ENCODE measurements around the gene VCAM1. TPM values are rescaled to one million over a fixed set of nuclear protein-coding genes. Genes with fewer than 3 reads are reported as not detected.
"Not testable (repeated sequence)": the region's sequence is repeated elsewhere in the genome, so short reads cannot be mapped to it uniquely, and the experiment has no call there.

The VCAM1 gene
- total and polyA plus RNA-seq, 8 donors, result 9.1 to 73.0 (median 45.8) TPM

GRCh38 chr1:100778748-100779147 lies 59.2 kb downstream of the VCAM1 start:
- no peak for DNase-seq
- TF ChIP-seq, protein P1, sequence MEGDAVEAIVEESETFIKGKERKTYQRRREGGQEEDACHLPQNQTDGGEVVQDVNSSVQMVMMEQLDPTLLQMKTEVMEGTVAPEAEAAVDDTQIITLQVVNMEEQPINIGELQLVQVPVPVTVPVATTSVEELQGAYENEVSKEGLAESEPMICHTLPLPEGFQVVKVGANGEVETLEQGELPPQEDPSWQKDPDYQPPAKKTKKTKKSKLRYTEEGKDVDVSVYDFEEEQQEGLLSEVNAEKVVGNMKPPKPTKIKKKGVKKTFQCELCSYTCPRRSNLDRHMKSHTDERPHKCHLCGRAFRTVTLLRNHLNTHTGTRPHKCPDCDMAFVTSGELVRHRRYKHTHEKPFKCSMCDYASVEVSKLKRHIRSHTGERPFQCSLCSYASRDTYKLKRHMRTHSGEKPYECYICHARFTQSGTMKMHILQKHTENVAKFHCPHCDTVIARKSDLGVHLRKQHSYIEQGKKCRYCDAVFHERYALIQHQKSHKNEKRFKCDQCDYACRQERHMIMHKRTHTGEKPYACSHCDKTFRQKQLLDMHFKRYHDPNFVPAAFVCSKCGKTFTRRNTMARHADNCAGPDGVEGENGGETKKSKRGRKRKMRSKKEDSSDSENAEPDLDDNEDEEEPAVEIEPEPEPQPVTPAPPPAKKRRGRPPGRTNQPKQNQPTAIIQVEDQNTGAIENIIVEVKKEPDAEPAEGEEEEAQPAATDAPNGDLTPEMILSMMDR (IDR thresholded peaks at IDR 0.05), result no peak
- Histone ChIP-seq H3K4me1 (no peaks in the 10 kb centered on the region), H3K4me3 (no peak overlapping the region), H3K27me3 (no peaks in the 10 kb centered on the region), H3K36me3 (no peaks in the 10 kb centered on the region), H3K9me3 (peaks cover 0 to 2% of the 10 kb centered on the region in 2 donors), H3K27ac (no peak overlapping the region)
- intact Hi-C loops (cut with DNase I), result no loop called here
- no peak for ATAC-seq

- no peak overlapping the region for H3K4me3 ChIP-seq
- H3K27ac ChIP-seq, result no peak overlapping the region
- H3K36me3 ChIP-seq, result no peaks in the 10 kb centered on the region
- ATAC-seq (no peak), DNase-seq (no peak)
- intact Hi-C loops (cut with DNase I), result no loop called here
- H3K4me1 ChIP-seq, result no peaks in the 10 kb centered on the region
- TF ChIP-seq, protein P1 (IDR thresholded peaks at IDR 0.05), result no peak
- H3K27me3 ChIP-seq, result no peaks in the 10 kb centered on the region
- H3K9me3 ChIP-seq, result peaks cover 0 to 2% of the 10 kb centered on the region in 2 donors
Measured at GRCh38 chr1:100780814-100781213, 61.3 kb downstream of the VCAM1 start.

- DNase-seq; H3K36me3 ChIP-seq; H3K4me1 ChIP-seq; ATAC-seq; H3K27ac ChIP-seq; H3K4me3 ChIP-seq; intact Hi-C loops (cut with DNase I); H3K27me3 ChIP-seq; H3K9me3 ChIP-seq: not testable (repeated sequence)
Measured at GRCh38 chr1:100781728-100782127, 62.2 kb downstream of the VCAM1 start.

DNA sequence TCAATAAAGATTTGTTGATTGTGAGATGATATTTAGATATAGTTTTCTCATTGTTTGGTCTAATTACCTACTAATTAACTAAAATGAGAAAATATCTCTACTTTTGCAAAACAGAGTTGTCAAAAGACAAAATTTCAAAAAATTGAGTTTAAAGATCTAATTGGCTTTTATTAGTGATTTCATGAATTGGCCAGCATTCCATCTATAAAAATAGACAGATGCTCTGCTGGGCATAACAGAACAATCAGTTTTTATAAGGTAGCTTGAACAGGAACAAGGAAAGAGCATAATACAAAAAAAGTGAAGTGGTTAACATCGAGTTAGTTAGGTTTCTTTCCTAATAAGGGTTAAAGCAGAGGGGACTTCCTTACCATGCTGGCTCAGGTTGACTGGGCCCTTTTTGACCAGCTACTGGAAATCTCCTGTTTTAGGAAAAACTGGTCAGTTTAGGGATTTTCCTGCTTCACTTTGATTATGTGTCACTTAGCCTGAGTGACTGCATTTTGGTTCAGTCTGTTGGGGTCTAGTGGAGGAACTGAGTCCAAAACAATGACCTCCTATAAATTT lies 63.0 kb downstream of the VCAM1 start:
- no peak overlapping the region for H3K4me3 ChIP-seq
- TF ChIP-seq, protein P1 (IDR thresholded peaks at IDR 0.05), result no peak
- H3K27ac ChIP-seq, result no peak overlapping the region
- no peaks in the 10 kb centered on the region for H3K36me3 ChIP-seq
- H3K27me3 ChIP-seq, result no peaks in the 10 kb centered on the region
- DNase-seq, result no peak
- intact Hi-C loops (cut with DNase I), result no loop called here
- no peaks in the 10 kb centered on the region for H3K4me1 ChIP-seq
- H3K9me3 ChIP-seq, result peaks cover 0 to 2% of the 10 kb centered on the region in 2 donors
- ATAC-seq, result no peak

- peaks cover 0 to 2% of the 10 kb centered on the region in 2 donors for H3K9me3 ChIP-seq
- TF ChIP-seq, protein P1 (IDR thresholded peaks at IDR 0.05), result no peak
- no peak overlapping the region for H3K4me3 ChIP-seq
- H3K4me1 ChIP-seq, result no peaks in the 10 kb centered on the region
- H3K36me3 ChIP-seq, result no peaks in the 10 kb centered on the region
- H3K27me3 ChIP-seq, result no peaks in the 10 kb centered on the region
- DNase-seq, result no peak
- intact Hi-C loops (cut with DNase I), result no loop called here
- H3K27ac ChIP-seq, result no peak overlapping the region
- peak; percentile 77 for ATAC-seq
Measured at GRCh38 chr1:100785470-100786052, 66.0 kb downstream of the VCAM1 start.

- intact Hi-C loops (cut with DNase I), result no loop called here
- Histone ChIP-seq H3K27me3 (no peaks in the 10 kb centered on the region), H3K27ac (no peak overlapping the region), H3K4me1 (no peaks in the 10 kb centered on the region), H3K9me3 (peaks cover 0 to 2% of the 10 kb centered on the region in 2 donors), H3K4me3 (no peak overlapping the region), H3K36me3 (no peaks in the 10 kb centered on the region)
- TF ChIP-seq, protein P1 (IDR thresholded peaks at IDR 0.05), result no peak
- DNase-seq, result no peak
- ATAC-seq, result no peak
Measured at GRCh38 chr1:100786870-100787269, 67.3 kb downstream of the VCAM1 start.
